GM19239 (cell line): ENCODE data around the gene FRAT1.

Source experiments
- DNase-seq: peaks from one replicate; pipeline ENCODE4 v3.0.0; 2011; ENCODE audit warnings: low spot score; ENCODE audit not compliant: insufficient read length
- FAIRE-seq: peaks from 2 replicates; lab custom pipeline; 2011; peaks lifted over from hg19 to GRCh38; lab: Jason Lieb, UNC

Gene FRAT1

DNA sequence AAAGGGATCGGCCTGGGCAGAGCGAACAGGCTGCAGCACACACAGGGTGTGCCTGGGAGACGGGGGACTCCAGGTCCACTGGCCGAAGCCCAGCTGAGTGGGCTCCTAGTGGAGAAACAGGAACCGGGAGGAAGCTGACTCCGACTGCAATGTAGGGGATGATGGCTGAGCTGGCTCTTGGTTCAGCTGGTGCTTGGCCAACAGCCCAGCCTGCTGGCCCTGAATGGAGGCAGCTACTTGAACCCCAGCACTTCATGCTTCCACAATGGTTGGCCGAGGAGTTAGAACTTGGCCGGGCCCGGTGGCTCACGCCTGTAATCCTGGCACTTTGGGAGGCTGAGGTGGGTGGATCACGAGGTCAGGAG is 42.4 kb downstream of the FRAT1 start:
- DNase-seq (no peak), FAIRE-seq (no peak)

DNA sequence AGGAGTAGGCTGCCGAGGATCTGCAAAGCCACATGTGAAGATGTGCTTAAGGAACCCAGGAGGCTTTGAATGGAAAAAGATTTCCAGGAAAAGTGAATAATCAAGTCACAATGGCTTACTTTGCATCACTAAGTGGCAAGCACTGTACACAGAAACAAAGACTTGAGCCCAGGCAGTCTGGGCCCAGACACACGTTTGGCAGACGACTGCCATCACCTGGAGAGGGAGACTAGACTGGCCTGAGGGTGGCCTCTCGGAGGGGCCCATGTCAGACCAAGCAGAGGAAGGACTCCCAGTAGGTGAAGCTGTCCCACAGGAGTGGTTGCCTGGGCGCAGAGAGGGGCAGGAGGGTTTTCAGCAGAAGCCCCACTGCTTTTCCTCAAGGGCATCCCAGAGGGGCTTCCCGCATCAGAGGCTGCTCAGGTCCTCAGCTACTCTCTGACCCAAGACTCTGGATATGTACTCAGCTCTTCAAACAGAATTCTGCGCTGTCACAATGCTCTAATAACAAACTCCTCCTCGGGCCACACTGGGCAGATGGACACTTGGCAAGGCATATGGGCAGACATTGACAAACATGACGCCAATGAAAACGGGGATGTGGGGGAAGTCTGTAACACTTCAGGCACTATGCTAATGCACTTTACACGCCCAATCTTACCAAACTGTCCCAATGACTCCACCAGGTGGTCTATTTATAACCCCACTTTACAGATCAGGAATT is 43.4 kb downstream of the FRAT1 start:
- FAIRE-seq (no peak), DNase-seq (no peak)

DNA sequence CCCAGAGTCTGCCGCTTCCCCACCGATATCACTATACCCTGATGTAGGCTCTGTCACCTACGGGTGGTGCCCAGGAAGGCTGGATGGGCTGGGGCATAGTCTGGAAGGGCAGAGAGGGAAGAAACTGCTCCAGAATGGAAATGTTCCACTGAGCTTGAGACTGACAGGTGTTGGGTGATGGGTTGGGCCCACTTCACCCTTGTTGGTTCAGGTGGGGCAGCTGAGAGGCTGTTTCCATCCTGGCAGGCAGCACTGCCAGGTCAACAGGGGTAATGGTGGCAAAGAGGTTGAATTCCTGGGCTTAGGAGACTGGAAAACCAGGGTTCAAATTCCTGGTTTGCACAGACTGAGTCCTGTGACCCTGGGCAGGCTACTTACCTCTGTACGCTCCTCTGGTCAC is 44.0 kb downstream of the FRAT1 start:
- no peak for DNase-seq

DNA sequence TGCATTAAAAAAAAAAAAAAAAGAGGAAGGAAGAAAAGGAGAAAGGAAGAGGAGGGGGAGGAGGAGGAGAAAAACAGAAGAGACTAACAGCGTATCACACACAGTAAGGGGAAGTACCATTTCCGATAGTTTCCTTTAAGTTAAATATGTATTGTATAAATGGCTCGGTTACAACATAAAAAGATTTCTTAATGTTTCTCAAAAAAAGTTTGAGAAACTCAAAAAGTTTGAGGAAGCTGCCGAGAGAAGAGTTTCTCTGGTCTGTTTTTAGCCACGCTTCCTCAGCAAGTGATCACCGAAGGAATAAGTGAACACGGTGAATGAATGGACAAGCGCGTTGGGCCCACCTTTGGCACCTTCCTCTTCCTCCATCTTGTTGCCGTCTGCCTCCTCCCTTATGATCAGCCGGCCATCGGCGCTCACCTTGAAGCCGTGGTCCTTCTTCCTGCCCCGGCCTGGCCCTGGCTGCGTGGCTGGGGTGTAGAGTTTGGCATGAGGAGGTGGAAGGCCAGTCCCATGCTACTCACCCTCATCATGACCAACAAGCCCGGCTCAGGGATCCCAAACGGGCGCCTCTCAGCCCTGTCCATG is 46.8 kb downstream of the FRAT1 start:
- DNase-seq (no peak), FAIRE-seq (no peak)

More for the DNA sequence above, 44.0 kb downstream of the FRAT1 start:
- FAIRE-seq = no peak

DNA sequence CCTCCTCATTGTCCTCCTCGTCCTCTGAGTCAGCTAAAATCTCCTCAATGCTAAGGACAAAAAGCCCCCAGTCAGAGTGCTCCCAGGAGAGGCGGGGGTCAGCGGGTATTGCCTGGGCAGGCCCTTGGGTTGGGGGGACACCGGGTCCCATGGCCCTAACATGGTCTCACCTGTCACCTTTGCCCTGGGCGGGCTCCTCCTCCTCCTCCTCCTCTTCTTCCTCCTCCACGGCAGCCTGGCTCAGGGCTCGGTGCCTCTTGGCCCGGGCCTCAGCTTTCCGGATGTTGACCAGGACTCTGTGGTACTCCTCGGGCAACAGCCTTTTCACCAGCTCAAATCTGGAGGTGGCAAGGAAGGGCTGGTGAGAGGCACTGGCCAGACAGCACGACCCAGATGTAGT is 47.5 kb downstream of the FRAT1 start:
- DNase-seq (no peak), FAIRE-seq (no peak)

DNA sequence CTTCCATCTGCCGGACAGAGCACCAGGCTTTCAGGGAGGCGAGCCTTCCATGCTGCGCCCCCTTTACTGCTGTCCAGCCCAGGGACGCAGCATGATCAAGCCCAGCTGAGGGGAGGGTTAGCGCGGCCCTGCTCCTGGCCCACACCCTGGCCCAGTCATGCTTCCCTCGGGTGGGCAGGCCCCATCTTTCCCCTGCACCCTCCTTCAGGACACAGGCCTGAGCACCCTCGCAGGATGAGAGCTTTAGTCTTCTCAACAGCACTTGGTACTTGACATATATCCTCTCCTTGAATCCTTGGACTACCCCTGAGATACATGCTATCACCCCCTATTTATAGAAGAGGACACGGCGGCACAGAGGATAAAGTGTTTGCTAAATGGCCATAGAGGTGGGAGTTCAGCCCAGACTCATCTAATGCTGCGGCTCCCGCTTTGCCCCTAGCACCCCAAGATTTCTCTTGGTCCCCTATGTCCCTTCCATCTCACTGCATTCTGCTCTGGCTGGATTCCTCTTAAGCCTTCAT is 48.1 kb downstream of the FRAT1 start:
- no peak for FAIRE-seq
- no peak for DNase-seq
